ENCODE results near the gene MED4.
A peak's percentile ranks its signal among the peaks of the same experiment; 100 is the strongest.
"Not testable (repeated sequence)": the region's sequence is repeated elsewhere in the genome, so short reads cannot be mapped to it uniquely, and the experiment has no call there.

The MED4 gene

DNA sequence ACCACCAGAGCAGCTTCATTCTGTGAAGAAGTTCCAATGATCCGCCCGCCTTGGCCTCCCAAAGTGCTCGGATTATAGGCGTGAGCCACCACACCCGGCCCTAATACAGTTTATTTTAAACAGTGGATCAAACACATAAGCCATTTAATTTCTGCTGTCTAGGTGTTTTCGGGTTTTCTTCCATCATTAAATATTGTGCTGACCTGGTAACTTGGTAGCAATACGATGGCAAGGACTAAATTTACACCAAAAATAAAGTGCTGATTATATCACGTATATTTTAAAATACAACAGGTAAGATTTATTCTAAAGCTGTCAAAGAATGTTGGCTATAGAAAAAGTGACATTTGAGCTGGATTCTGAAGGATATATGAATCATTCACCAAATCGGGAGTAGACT lies 1.3 kb downstream of the MED4 start:
- DNase-seq, result no peak

DNA sequence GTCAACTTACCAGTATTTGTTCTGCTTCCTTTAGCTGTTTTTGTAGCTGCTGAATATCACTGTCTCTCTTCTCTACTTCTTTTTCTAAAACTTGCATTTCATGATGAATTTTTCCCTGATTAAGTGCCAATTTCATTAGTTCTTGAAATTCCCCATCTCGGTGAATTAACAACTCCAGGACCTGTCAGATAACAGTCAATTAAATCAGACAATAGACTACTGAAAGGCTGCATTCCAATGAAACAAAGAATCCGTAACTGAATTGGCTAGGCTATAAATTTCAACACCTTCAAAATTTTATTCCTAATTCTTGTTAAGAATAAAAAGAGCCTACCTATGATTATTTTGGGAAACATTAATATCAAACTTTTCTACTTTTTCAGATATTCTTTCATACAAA lies 8.6 kb downstream of the MED4 start:
- no peak for DNase-seq

DNA sequence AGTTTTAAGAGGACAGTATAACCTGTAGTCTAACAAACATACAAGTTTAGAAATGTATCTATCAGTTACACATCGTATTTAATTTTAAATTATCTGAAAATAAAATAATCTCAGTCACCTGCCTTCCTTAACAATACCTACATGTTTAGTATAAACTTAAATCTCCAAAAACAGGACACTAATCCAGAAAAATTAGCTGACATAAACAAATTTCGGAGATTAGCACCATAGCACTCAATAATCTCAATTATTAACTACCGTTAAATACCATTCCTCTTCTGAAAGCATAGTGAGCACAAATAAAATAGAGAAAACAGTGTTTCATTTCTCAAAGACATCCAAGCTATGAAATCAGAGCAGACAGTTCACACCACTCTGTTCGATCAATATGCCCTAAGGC lies 13.2 kb downstream of the MED4 start:
- DNase-seq, result no peak

DNA sequence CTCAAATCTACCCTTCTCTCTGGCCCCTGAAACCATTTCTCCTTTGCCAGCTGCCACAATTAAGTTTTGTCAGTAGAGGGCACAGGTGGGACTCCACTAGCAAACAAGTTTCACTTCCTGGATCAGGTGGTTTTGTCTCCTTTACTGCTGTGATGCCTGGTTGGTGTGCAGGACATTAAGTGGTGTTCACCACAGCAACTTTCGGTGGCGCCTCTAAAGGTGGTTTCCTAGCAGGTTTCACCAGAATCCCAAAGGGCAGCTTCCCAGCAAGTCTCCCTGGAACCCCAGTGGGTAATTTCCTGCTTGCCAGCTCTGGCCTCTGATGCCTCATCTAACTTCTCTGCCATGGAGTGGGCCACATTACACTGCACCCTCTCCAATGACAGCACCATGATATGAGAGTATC lies 16.6 kb downstream of the MED4 start:
- peak; percentile 15 for DNase-seq

DNA sequence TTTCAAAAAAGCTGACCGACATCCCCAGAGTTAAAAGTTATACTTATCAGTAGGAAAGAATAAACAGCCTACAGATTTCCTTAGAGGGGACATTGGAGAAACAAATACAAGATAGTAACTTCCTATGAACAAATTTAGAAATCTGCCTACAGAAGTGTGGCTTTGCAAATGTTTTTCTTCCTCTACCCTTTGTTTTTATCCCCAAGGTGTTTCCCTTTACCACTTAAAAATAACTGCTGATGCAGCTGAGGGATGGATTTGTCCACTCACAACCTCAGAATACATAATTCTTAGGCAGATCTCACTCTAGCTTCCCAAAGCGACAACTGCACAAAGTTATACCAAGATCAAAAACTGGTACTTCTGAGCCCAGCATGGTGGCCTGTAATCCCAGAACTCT lies 20.9 kb downstream of the MED4 start:
- no peak for DNase-seq

DNA sequence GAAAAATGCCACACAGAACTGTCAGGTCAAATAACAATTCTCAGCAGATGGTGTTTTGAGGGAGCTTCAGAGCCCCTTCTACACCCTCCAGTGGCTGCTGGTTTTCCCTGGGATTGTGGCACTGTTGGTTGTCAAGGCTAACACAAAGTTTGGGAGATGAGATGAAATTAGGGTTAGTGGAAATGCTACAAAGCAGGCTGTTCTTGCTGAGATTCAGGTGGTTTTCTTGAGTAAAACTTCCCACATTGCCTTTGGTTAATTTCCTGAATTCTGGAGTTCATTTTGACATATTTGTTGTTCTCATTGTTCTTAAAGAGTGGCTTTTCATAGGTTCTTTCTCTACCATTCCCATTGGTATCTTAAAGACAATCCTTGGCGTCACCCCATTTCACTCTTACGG lies 22.1 kb downstream of the MED4 start:
- no peak for DNase-seq

DNA sequence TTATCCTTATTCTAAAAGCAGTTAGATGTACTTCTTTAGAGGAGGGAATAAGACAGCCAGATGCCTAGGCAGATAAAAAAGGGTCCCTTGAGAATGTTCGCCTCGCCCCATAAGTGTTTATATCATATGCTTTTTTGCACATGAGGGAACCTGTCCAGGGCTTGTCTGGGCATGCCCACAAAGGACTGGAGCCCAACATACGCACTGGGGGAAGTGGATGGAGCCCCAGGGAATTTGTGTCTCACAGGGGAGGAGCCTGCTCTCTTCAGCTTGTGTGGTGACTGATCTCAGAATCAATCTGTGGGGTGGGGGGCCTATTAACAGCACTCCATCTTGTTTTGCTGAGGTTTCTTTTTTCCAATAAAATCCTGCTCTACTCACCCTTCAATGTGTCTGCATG lies 22.6 kb downstream of the MED4 start:
- DNase-seq, result no peak

DNA sequence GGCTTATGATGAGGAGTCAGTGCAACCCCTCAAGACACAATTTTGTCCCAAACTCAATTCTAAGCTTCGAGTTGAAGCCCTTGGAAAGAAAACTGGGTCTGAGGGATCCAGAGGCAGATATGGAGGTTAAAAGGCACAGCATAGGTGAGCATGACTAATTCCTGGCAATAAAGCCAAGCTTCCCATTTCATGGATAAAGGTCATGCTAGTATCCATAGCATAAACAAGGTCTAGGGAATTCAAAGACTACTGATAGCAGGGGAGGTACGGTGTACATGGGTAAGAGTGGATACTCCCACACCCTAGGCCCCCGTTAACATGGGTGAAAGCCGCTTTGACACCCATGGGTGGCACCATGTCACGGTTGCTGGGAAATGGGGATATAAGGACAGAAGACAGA lies 24.0 kb downstream of the MED4 start:
- no peak for DNase-seq

DNA sequence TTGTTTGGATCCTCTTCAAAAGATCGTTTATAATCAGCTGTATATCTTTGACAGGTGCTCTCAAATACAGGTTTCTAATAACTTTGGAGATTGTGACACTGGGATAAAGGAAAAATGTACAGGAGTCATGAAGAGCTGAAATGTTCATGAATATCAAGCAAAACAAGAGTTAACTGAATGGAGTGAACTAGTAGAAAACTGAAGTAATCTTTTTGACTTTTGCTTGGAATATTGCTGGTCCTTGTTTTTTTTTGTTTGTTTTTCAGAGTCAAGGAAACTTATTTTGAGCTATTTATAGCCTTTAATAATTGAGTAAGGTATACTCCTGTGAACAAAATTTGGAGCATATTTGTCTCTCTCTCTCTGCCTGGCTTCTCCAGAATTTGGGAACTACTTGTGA lies 25.3 kb downstream of the MED4 start:
- no peak for DNase-seq

DNA sequence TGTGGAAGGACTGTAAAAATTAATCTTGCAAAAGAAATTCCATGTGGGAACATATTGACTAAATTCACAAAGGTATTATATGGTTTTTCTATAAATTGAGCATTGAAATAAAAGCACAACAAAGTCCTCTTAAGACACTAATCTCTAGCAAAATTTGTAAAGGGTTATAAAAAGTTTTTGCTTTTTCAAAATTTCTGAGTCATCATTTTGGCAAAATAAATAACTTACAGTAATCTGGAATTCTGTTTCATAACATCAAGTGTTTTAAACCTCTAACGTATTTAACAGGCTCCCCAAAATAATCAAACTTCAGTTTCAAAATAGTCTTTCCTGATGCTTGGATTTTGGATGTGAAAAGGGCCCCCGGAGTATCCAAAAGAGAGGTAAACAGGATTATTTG lies 26.0 kb downstream of the MED4 start:
- no peak for DNase-seq

DNA sequence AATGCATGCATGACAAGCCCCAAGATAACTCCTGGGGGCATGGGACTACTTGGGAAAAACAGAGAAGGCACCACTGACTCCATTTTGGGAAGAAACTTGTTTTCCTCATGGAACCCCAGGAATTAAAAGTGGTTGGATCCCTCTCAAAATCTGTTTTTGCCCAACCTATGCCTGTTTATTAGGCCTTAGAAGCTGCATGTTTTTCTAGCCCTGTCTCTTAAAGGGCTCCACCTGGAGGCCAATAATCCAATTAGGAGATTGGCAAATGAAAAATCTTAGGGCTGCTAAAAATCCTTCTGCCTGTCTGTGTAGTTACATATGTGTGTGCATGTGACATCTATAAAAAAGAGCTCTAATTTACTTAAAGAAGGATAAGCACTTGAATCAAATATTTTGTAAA lies 26.9 kb downstream of the MED4 start:
- no peak for DNase-seq

DNA sequence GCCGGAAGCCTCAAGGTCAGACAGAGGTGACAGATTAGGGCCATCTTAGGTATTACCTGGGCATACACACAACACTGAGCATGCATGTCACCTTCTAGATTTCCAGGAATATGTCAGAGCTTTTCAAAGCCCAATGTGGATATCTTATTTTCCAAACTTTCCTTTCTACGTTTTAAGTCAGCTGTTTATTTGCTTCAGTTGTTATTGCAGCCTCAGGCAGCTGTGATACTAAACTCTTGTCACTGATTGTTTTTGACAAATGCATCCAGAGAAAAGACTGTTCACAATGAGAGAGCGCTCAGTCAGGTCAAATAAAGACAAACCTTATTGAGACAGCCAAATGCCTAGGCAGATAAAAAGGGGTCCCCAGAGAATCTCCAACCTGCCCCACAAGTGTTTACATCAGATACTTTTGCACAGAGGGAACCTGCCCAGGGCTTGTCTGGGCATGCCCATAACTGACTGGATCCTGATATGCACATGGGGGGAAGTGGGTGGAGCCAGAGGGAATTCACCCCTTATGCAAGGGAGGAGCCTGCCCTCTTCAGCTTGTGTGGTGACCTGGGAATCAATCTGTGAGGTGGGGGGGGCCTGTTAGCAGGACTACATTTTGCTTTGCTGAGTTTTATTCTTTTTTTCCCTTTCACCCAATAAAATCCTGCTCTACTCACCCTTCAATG lies 28.5 kb downstream of the MED4 start:
- DNase-seq, result no peak

DNA sequence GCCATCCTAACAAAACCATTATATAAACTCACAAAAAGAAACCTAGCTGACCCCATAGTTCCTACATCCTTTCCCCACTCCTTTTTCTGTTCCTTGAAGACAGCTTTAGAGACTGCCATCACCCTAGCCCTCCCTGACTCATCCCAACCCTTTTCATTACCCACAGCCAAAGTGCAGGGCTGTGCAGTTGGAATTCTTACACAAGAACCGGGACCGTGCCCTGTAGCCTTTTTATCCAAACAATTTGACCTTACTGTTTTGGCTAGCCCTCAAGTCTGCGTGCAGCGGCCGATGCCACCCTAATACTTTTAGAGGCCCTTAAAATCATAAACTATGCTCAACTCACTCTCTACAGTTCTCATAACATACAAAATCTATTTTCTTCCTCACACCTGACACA lies 35.0 kb downstream of the MED4 start:
- DNase-seq, result not testable (repeated sequence)

DNA sequence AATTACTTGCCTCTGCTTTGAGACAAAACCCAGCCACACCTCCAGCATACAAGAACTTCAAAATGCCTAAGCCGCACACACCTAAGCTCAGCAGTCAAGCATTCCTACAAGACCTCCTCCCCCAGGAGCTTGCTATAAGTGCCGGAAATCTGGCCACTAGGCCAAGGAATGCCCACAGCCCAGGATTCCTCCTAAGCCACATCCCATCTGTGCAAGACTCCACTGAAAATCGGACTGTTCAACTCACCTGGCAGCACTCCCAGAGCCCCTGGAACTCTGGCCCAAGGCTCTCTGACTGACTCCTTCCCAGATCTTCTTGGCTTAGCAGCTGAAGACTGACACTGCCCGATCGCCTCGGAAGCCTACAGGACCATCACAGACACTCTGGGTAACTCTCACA lies 36.4 kb downstream of the MED4 start:
- not testable (repeated sequence) for DNase-seq

DNA sequence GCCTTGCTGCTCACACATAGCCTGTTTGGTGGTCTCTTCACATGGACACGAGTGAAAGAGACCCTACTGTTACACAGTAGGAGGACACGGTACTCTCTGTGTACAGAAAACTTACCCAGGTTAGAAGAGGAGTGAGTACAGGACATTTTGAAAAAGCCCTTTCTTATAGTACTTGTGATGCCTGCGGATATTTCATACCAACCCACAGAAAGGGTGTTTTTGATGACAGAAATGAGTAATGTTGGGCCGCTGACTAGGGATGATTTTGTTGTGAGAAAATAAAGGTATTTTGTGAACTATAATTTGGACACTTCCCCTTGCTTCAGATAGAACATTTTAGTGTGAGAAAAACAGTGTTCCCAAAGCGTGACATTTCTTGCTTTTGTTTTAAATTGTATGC lies 39.2 kb downstream of the MED4 start:
- DNase-seq, result no peak

DNA sequence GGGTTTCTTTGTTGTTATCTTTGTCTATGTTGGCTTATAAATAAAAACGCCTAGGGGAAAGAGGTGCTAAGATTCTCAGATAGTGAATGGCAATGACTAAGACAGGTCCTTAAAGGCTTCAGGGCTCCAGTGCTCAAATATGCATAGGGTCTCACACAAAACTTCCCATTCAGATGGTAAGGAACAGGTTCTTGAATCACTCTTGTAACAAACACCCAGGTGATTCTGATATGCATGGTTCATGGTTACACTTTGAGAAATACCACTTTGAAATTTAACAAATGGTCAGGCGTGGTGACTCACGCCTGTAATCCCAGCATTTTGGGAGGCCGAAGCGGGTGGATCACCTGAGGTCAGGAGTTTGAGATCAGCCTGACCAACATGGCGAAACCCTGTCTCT lies 40.3 kb downstream of the MED4 start:
- DNase-seq, result no peak

DNA sequence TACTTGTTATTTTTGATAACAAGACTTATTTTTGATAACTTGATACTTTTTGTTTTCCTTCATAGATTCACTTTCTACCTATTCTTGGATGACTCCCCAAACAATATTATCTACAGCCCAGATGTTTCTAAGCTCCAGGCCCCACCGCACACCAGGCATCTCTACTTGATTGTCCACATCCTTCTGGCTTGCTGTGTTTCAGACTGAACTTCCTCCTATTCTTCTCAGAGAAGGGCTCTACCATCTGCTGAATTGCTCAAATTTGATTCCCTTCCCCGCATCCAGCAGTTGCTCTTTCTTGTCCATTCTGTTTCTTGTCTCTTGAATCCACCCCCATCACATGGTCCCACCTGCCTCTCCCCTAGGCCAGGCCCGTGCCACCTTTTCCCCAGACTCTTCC lies 44.4 kb downstream of the MED4 start:
- no peak for DNase-seq

DNA sequence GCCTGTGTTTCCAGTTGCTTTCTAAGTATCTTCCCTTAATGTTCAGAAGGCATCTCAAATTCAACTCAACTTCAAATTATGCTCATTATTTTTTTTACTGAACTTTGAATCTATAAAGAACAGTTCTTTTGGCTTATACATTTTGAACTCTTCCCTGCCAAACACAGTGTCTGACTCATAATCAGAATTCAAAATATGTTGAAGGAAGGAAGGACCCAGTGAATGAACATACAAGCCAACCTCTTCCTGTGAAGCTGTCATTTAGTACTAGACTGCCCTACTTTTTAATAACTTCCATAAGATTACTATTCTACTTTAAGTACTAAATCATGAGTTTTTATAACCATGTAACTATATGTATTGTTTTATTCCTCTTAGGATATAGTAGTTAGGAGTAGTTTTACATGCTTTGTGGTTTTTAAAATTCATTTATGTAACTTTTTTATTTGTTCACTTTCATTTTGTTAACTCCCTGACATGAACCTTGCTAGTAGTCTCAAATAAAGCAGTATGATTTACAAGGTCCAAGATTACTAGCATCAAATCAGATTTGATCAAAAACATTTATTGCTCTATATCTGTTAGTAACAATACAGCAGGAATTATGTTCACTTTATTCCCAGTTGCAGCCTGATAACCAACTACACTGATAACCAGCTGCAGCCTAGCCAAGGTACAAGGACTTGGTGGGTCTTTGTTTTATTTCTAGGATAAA lies 51.0 kb downstream of the MED4 start:
- no peak for DNase-seq

DNA sequence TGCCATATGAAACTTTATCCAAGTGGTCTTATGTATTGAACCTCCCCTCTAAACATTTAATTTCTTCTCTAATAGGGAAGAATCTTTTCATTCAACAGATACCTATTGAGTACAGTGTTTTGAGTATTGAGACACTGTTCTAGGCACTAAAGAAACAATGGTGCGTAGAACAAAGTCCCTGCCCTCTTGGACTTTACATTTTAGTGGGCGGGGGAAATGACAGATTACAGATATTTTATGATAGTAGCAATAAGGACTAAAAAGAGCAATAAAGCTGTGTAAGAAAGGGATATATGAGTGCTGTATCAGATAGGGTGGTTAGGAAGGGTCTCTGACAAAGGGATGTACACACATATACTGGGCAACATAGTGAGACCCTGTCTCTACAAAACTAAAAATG lies 52.0 kb downstream of the MED4 start:
- DNase-seq, result no peak

DNA sequence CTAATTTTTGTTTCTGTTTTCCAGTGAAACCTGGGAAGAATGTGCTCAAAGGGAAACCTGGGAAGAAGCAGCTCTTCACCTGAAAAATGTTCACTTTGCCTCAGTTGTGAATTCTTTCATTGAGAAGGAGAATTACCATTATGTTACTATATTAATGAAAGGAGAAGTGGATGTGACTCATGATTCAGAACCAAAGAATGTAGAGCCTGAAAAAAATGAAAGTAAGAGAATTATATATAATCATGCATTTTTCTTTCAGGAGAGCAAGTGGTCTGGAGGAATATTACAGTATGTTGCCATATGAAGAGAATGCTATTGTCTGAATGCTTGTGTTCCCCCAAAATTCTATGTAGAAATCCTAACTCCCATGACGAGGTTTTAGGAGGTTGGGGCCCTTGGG lies 54.0 kb downstream of the MED4 start:
- no peak for DNase-seq

DNA sequence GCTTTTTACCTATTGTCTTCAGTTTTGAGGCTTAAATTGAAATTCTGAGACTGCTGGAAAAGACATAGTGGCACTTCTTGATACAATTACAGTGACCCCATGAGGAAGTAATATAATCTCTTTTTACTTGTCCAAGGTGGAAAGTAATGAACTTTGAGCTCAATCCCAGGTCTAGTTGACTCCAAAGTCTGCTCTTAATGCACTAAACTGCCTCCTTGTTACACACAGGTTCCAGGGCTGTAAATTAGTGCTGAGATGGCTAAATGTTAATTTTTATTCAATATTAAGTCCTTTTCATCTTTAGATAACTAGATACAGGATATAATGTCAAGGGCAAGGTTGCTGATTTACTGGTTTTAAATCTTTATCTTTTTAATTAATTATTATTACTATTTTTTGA lies 54.9 kb downstream of the MED4 start:
- no peak for DNase-seq

DNA sequence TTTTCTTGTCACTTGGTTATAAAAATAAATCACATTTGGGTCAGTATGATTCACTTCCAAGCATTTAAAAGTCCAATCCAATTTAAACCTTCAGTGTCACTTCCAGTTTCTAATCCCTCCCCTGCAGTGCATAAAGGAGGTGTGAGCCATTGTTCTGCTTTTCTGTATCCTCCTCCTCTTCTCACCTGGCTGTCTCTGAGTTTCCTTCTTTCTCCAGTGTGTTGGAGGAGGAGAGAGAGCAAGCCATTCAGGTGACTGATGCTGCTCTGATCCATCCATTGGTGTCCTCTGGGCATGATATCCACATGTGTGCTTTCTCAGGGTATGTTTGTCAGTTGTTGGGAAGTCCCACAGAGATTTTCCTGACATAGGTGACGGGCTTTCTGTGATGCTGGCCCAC lies 56.1 kb downstream of the MED4 start:
- DNase-seq, result no peak

DNA sequence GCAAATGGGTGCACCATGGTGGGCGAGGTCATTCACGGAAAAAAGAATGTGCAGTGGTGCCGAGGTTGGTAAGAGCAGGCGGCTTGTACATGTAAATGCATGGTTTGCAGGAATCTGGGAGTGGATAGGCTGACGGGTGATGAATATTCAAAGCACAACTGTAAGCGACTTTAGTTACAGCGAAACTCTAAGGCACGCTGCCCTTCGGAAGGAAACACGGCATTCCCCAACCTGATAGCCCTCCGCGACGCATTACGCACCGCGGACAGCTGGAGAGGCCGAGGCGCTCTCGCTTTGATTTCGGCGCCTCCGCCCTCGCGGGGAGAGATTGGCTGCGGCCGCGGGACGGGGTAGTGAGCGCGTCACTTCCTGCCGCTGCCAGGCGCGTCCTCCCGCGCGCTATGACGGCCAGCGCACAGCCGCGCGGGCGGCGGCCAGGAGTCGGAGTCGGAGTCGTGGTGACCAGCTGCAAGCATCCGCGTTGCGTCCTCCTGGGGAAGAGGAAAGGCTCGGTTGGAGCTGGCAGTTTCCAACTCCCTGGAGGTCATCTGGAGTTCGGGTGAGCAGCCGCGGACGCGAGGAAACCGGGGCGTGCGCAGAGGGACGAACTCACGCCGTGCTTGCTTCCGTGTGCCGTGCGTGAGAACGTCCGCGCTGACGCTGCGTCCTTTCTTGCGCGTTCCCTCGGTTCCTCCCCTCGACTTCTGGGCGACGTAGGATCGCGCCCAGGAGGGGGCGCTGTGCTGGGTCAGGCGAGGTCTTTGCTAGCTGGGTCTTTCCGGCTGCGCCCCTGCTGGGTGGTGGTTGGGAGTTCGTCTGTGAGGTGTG lies 57.3 kb downstream of the MED4 start, which contains the start of gene NUDT15:
NUDT15 (plus strand) TSS at position 381 of the 828 bp plus-strand sequence; CDS start at position 402, 21 bp downstream.
- DNase-seq, result peak; percentile 84

DNA sequence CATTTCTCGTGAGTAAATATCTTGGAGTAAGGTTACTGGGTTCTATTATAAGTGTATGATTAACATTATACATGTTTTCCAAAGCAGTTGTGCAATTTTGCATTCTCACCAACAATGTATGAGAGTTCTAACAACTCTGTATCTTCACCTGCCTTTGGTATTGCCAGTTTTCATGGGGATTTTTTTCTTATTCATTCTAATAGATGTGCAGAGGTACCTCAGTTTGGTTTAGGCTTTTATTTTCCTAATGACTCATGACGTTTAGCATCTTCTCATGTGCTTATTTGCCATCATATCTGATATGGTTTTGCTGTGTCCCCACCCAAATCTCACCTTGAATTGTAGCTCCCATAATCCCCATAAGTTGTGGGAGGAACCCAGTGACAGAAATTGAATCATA lies 65.0 kb downstream of the MED4 start:
- no peak for DNase-seq

Data from 8988T (cell line).